IPS-15b (cell line): ENCODE measurements around the gene LRRC4C.

ENCODE experiments used
- H3K27me3 ChIP-seq: one replicate; pipeline ENCODE4 v1.6.1; 2013; ENCODE audit warnings: low read length; ENCODE audit not compliant: control insufficient read depth, insufficient read depth
- H3K36me3 ChIP-seq: one replicate; pipeline ENCODE4 v1.6.1; 2013; ENCODE audit warnings: low read length; ENCODE audit not compliant: control insufficient read depth, insufficient read depth
- H3K4me1 ChIP-seq: one replicate; pipeline ENCODE4 v1.6.1; 2013; ENCODE audit warnings: mild to moderate bottlenecking, low read length; ENCODE audit not compliant: control insufficient read depth, insufficient read depth
- H3K4me3 ChIP-seq: one replicate; pipeline ENCODE4 v1.5.1; 2013; ENCODE audit warnings: low read depth, low read length
- H3K9ac ChIP-seq: one replicate; pipeline ENCODE4 v1.6.1; 2013; ENCODE audit warnings: low read depth, mild to moderate bottlenecking, low read length
- H3K9me3 ChIP-seq: one replicate; pipeline ENCODE4 v1.6.1; 2013; ENCODE audit warnings: mild to moderate bottlenecking, low read length; ENCODE audit not compliant: control insufficient read depth, insufficient read depth

The LRRC4C gene

GRCh38 chr11:41316751-41317150, 142.7 kb downstream of the LRRC4C start:
- no peaks in the 10 kb centered on the region for H3K9me3 ChIP-seq
- H3K4me1 ChIP-seq: no peaks in the 10 kb centered on the region
- H3K9ac ChIP-seq: no peak overlapping the region
- H3K36me3 ChIP-seq: no peaks in the 10 kb centered on the region
- H3K4me3 ChIP-seq: no peak overlapping the region
- no peaks in the 10 kb centered on the region for H3K27me3 ChIP-seq

- Histone ChIP-seq H3K27me3 (no peaks in the 10 kb centered on the region), H3K9ac (no peak overlapping the region), H3K4me1 (no peaks in the 10 kb centered on the region), H3K4me3 (no peak overlapping the region), H3K9me3 (no peaks in the 10 kb centered on the region), H3K36me3 (no peaks in the 10 kb centered on the region)
These were observed 146.2 kb downstream of the LRRC4C start for GRCh38 chr11:41313226-41313625.

- Histone ChIP-seq H3K4me1 (no peaks in the 10 kb centered on the region), H3K9me3 (no peaks in the 10 kb centered on the region), H3K9ac (no peak overlapping the region), H3K36me3 (no peaks in the 10 kb centered on the region), H3K4me3 (no peak overlapping the region), H3K27me3 (no peaks in the 10 kb centered on the region)
These were observed 149.7 kb downstream of the LRRC4C start for GRCh38 chr11:41309716-41310115.

GRCh38 chr11:41309111-41309522, 150.3 kb downstream of the LRRC4C start:
- no peak overlapping the region for H3K9ac ChIP-seq
- no peaks in the 10 kb centered on the region for H3K4me1 ChIP-seq
- no peaks in the 10 kb centered on the region for H3K27me3 ChIP-seq
- no peak overlapping the region for H3K4me3 ChIP-seq
- no peaks in the 10 kb centered on the region for H3K9me3 ChIP-seq
- no peaks in the 10 kb centered on the region for H3K36me3 ChIP-seq

GRCh38 chr11:41308286-41308685, 151.2 kb downstream of the LRRC4C start:
- H3K27me3 ChIP-seq: no peaks in the 10 kb centered on the region
- no peaks in the 10 kb centered on the region for H3K36me3 ChIP-seq
- H3K4me3 ChIP-seq: no peak overlapping the region
- no peak overlapping the region for H3K9ac ChIP-seq
- H3K9me3 ChIP-seq: no peaks in the 10 kb centered on the region
- no peaks in the 10 kb centered on the region for H3K4me1 ChIP-seq

- Histone ChIP-seq H3K9ac (no peak overlapping the region), H3K4me1 (no peaks in the 10 kb centered on the region), H3K36me3 (no peaks in the 10 kb centered on the region), H3K9me3 (no peaks in the 10 kb centered on the region), H3K4me3 (no peak overlapping the region), H3K27me3 (no peaks in the 10 kb centered on the region)
These were observed 152.0 kb downstream of the LRRC4C start for GRCh38 chr11:41307296-41308080.

GRCh38 chr11:41306431-41306830, 153.0 kb downstream of the LRRC4C start:
- Histone ChIP-seq H3K4me3 (no peak overlapping the region), H3K36me3 (no peaks in the 10 kb centered on the region), H3K4me1 (no peaks in the 10 kb centered on the region), H3K9ac (no peak overlapping the region), H3K9me3 (no peaks in the 10 kb centered on the region), H3K27me3 (no peaks in the 10 kb centered on the region)

- H3K4me3 ChIP-seq: no peak overlapping the region
- H3K9ac ChIP-seq: no peak overlapping the region
- H3K9me3 ChIP-seq: no peaks in the 10 kb centered on the region
- no peaks in the 10 kb centered on the region for H3K4me1 ChIP-seq
- no peaks in the 10 kb centered on the region for H3K36me3 ChIP-seq
- no peaks in the 10 kb centered on the region for H3K27me3 ChIP-seq
These were observed 158.4 kb downstream of the LRRC4C start for GRCh38 chr11:41301023-41301422.

- no peaks in the 10 kb centered on the region for H3K4me1 ChIP-seq
- no peak overlapping the region for H3K9ac ChIP-seq
- H3K4me3 ChIP-seq: no peak overlapping the region
These were observed 170.0 kb downstream of the LRRC4C start for GRCh38 chr11:41289408-41289807.

GRCh38 chr11:41286751-41287150, 172.7 kb downstream of the LRRC4C start:
- H3K9me3 ChIP-seq: no peaks in the 10 kb centered on the region
- no peak overlapping the region for H3K4me3 ChIP-seq

More at GRCh38 chr11:41289408-41289807, 170.0 kb downstream of the LRRC4C start:
- no peaks in the 10 kb centered on the region for H3K9me3 ChIP-seq
- H3K27me3 ChIP-seq: no peaks in the 10 kb centered on the region
- H3K36me3 ChIP-seq: no peaks in the 10 kb centered on the region

GRCh38 chr11:41284354-41284753, 175.1 kb downstream of the LRRC4C start:
- Histone ChIP-seq H3K9ac (no peak overlapping the region), H3K36me3 (no peaks in the 10 kb centered on the region), H3K4me3 (no peak overlapping the region), H3K4me1 (no peaks in the 10 kb centered on the region), H3K27me3 (no peaks in the 10 kb centered on the region), H3K9me3 (no peaks in the 10 kb centered on the region)

More at GRCh38 chr11:41286751-41287150, 172.7 kb downstream of the LRRC4C start:
- Histone ChIP-seq H3K4me1 (no peaks in the 10 kb centered on the region), H3K27me3 (no peaks in the 10 kb centered on the region), H3K9ac (no peak overlapping the region), H3K36me3 (no peaks in the 10 kb centered on the region)

- no peaks in the 10 kb centered on the region for H3K27me3 ChIP-seq
- no peaks in the 10 kb centered on the region for H3K9me3 ChIP-seq
- no peak overlapping the region for H3K4me3 ChIP-seq
- no peak overlapping the region for H3K9ac ChIP-seq
- no peaks in the 10 kb centered on the region for H3K36me3 ChIP-seq
- no peaks in the 10 kb centered on the region for H3K4me1 ChIP-seq
These were observed 176.1 kb downstream of the LRRC4C start for GRCh38 chr11:41283191-41283930.
